HG02981 (cell line): Measurements from ENCODE around the gene MAGEB6B.
"Not testable (repeated sequence)": the region's sequence is repeated elsewhere in the genome, so short reads cannot be mapped to it uniquely, and the experiment has no call there.

Source experiments
- ATAC-seq: cut with Tn5 transposase; IDR thresholded peaks from one replicate; pipeline ENCODE4 v1.9.1; 2021; ENCODE audit warnings: mild to moderate bottlenecking, moderate library complexity; ENCODE audit not compliant: unreplicated experiment

MAGEB6B gene

GRCh38 chrX:26160301-26160700 lies at the start of gene MAGEB6B:
MAGEB6B (plus strand) TSS chrX:26160601; CDS start chrX:26160601, 0 bp downstream.
- ATAC-seq: no peak

- no peak for ATAC-seq
Observed at GRCh38 chrX:26138274-26138673, 22.1 kb upstream of the MAGEB6B start, which contains the start of gene MAGEB18. MAGEB18 (plus strand) TSS chrX:26138343; CDS start chrX:26138986, 643 bp downstream.

GRCh38 chrX:26146024-26146423 lies 14.4 kb upstream of the MAGEB6B start:
- ATAC-seq: no peak

GRCh38 chrX:26192204-26192603 lies 31.8 kb downstream of the MAGEB6B start, which contains the start of gene MAGEB6:
MAGEB6 (plus strand) TSS chrX:26192440; CDS start chrX:26193847, 1,407 bp downstream.
- ATAC-seq: no peak

GRCh38 chrX:26203561-26203960 lies 43.2 kb downstream of the MAGEB6B start:
- ATAC-seq: no peak

GRCh38 chrX:26204717-26205116 lies 44.3 kb downstream of the MAGEB6B start:
- ATAC-seq: not testable (repeated sequence)

- no peak for ATAC-seq
Observed at GRCh38 chrX:26208012-26208411, 47.6 kb downstream of the MAGEB6B start.
